NCI-H2107 (cell line): Measurements from ENCODE around the gene WT1.
"Not testable (repeated sequence)": the region's sequence is repeated elsewhere in the genome, so short reads cannot be mapped to it uniquely, and the experiment has no call there.

Experiments
- DNase-seq: peaks from one replicate; lab custom pipeline; 2025; lab: John Stamatoyannopoulos, UW

Gene WT1

DNA sequence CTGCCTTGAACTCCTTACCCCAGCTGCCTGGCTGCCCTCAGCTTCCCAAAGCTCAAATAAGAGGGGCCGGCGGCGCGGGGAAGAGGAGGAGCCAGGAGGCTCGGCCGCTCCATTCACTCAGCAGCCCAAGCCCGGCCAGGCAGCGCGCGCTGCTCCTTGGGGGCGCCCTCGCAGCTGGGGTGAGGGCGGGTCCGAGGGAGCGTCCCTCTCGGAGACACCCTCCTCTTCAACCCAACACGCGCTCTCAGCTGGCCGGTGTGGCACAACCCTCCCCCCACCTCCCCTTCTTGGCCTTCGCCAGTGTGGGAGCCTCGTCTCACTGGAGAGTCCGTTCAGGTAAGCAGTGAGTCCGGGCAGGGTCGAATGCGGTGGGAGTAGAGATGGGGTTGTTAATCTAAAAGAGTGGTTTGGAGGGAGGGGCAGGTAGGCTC, at the start of gene WT1:
WT1 (minus strand) TSS at position 29 of the 431 bp plus-strand sequence.
- no peak for DNase-seq

DNA sequence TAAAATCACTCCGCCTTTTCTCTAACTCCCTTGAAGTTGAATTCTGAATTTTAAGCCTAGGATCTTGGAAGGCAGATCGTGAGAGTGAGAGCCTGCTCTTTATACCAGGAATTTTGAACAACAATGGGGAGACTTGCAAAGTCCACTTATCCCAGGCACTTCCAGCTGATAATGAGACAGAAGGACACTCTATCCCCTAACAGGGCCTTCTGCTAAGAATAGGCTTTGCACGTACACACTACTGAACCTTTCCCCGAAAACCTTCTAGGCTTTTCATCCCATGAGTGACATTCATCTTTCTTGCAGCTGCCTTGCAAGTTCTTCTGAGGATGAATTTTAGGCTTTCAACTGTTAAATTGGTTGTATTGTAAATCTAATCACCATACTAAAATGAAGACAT, 44.0 kb upstream of the WT1 start:
- no peak for DNase-seq

DNA sequence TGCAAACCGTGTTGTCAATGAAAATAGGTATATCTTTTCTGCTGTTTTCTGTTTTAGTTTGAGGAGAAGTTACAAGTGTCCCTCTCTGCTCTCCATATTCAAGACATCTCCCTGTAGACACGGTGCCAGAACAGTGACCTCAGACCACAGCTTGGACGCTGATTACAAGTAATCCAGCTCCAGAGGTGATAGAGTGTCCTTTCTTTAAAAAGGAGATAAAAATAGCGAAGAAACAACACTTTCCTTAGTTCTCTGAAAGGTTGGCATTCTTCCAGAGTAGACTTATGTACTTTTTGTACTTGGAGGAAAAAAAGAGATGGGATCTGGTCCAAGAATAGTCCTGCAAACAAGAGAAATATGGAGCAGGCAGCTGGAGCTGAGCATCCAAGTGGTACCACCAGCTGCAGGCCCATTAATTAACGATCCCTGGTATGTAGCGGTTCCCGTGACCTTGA, 43.0 kb upstream of the WT1 start:
- DNase-seq = no peak

DNA sequence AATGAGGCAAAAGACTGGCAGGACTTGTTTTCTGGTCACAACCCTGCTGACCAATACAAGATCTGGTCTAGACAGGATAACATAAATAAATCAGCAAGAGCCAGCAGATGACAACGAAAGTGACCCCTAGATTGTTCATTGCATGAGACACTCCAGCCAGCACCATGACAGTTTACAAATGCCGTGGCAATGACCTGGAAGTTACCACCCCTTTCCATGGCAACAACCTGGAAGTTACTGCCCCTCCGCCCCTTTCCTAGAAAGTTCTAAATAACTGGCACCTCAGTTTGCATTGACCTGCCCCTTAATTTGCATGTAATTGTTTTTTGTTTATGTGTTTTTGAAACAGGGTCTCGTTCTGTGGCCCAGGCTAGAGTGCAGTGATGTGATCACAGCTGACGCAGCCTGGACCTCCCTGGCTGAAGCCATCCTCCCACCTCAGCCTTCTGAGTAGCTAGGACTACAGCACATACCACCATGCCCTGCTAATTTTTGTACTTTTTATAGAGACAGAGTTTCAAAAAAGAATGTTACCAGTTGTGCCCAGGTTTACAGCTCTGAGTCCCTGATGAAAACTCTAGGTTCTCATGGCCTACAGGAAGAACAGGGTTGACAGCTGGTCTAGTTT, 38.1 kb upstream of the WT1 start:
- no peak for DNase-seq

DNA sequence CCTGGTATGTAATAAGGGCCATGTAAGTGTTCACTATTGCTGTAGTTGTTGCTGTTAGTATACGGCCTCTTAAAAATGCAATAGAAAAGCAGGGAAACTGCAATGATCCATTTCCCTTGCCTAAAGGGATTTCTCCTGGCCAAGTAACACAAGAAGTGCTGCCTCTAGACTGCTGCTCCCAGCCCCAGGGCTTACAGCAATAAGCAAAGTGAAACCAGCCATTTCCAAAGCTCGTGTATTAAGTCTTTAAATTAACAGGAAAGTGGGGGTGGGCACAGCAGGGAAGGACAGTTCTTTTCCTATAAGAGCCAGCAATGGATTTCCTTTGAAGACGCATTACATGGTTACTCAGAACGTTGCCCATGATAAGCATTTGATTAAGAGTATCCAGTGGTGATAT, 36.9 kb upstream of the WT1 start:
- no peak for DNase-seq

DNA sequence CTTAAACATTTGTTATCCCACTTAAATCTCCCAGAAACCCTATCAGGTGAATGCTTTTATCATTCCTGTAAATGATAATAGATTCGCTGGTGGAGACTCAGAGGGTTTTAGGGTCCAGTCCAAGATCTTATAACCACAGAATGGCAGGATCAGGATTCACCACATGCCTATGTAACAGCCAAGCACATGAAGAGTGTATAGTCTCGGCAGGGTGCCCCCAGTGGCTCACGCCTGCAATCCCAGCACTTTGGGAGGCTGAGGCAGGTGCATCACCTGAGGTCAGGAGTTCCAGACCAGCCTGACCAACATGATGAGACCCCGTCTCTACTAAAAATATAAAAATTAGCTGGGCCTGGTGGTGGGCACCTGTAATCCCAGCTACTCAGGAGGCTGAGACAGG, 36.2 kb upstream of the WT1 start:
- not testable (repeated sequence) for DNase-seq

DNA sequence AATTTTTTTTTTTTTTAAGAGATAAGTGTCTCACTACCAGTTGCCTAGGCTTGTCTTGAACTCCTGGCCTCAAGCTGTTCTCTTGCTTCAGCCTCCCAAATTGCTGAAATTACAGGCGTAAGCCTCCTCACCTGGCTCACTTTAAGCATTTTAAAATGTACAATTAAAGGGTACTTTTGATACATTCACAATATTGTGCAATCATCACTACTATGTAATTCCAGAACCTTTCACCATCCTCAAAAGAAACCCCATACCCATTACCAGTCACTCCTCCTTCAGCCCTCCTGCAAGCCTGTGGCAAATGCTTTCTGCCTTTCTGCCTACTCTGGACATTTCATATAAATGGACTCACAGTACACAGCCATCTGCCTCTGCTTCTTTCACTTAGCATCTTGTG, 34.5 kb upstream of the WT1 start:
- no peak for DNase-seq

DNA sequence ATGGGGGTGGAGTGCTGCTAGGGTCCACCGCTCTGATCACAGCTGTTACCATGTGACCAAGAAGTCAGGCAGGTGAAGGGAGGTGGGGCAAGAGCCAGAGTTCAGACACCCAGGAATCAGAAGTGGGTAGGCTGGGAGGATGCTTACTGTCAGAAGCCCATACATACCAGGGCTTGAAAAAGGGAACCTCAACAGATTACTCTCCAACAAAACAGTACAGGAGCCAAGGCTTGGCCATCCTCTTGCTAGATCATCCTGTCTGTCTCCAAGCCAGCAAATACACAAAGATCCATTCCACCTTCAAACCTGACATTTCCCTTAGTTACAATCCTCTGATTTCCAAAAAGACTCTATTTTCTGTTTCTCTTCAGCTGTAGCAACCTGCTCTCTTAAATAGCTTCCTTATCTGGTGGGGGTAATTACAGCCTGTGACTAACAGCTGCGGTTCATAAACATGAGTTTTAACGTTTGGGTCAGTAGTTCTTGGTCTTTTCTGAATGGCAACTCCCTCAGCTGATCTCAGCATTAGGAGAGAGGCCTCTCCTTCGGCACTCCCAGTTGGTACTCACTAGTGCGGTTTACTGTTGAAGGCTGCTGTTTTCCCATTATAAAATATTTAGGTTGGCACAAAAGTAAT, 31.1 kb upstream of the WT1 start:
- no peak for DNase-seq

DNA sequence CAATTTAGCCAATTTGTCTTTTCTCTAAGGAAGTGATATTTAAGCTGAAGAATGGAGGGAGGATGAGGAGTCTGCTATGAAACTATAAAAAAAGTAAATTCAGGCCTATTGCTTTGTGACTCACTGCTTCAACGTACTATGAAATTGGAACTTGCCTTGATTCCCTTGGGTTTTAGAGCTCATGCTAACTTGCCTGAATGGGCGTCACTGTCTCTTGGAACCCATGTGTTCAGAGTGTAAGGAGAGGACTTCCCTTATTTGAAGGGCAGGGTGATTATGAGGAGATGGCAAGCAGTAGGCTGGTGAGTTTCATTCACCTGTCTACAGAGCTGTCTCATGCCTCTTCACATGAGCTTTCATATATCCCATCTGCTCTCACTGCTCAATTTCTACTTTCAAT, 28.7 kb upstream of the WT1 start:
- no peak for DNase-seq

DNA sequence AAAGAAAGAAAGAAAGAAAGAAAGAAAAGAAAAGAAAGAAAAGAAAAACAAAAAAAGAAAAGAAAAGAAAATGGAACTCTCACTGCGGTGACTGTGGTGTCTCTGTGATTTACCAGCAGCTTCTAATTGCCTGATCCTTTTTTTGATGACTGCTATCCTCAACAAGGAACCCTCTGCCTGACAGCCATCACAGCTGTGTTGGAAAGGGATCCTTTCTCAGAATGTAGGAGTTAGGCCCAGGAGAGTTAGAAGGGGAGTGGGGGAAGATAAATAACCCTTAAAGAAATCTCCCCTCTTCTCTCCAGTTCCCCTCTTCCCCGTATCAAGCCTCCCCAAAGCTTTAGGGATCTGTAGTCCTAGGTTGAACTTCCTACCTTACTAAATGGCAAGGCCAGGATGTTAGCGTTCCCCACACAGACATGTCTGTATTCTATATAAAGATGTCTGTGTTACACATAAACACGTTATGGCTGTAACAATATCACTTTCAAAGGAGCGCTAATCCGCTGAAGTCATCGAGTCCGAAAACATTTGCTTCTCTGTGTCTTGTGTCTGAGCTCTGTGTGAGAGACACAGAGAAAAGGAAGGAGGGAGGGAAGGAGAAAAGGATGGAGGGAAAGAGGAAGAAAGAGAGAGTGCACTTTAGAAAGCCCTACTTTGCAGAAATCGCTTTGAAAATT, 26.8 kb upstream of the WT1 start:
- DNase-seq = no peak

DNA sequence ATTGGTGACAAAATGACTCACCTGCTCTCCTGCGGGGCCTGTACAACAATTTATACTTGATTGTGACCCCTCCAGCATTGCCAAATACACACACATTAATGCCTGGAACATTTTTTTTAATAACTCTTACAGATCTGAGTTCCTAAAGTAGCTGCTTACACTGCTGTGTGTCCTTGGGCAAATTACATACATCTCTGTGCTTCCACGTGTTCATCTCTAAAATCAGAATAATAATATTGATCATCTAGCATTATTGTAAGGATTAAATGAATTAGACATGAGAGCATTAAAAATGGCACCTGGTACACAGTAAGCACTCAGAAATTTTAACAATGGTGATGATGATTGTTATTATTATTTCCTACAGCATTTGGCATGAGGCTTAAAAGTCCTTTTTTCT, 21.5 kb upstream of the WT1 start:
- DNase-seq = no peak

DNA sequence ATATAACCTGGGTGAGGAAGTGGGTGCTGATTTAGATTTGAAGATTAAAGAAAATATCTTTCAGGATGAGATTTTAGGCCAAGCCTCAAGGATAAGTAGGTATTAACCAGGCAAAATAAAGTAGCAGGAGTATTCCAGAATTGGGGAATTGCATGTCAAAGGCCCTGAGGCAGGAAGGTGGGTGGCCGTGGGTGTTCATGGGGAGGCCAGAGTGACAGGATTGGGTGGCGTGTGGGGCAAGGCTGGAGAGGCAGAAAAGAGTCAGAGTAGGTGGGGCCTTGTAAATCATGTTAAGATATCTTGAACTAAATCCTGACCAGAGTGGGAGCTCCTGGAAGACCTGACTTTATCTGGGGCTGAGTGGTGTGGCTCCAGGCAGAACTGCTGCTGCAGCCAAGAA, 19.7 kb upstream of the WT1 start:
- DNase-seq = no peak

DNA sequence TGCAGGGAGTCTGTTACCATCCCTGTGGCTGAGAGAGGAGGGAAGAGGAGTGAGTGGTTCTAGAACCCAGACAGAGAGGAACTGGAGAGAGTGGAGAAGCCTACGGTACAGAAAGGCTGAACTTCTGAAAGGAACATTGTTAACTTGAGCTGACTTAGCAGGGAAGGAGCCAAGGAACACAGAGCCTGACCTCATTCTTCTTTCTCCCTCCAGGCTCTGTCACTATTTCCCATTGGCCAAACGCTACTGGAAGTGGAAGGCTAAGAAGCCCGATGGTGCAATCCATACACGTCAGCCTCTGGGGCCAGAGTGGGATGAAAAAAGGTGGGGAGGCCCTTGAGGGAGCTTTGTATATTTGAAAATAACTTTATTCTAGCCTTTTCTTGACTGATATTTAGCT, 16.5 kb upstream of the WT1 start:
- DNase-seq = no peak

DNA sequence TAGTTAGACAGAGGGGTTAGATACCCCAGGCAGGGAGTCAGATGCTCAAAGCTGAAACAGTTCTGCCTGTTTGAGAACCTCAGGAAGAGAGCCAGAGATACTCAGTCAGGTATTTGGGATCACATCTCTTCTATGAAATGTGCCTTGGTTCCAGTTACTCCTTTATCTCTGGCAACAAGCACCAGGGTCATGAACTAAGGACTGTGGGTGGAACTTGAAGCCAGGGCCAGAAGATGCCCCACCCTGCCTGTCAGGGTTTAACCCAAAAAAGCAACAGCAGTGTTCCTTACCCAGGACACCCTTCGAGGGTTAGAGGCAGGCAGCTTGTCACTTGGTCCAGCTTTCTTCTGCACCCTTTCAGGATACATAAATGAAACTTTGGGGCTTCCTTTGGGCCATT, 15.0 kb upstream of the WT1 start:
- DNase-seq = no peak

DNA sequence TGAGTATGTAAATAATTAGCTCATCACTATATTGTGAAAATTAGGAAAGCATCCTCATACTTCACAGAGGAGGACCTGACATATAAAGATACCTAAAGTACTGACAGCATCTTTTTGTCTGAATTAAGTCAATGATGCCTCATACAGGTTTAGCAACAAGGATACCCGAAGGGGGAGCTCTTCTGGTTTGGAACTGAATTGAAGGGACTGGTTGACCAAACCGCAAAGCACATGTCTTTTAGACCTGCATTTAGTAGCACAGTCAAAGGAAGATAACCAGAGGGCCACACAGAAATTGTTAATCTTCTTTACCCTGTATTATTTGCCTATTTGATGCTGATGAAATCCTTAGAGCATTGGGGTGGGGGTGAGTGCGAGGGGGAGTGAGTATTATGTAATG, 12.9 kb upstream of the WT1 start:
- no peak for DNase-seq

DNA sequence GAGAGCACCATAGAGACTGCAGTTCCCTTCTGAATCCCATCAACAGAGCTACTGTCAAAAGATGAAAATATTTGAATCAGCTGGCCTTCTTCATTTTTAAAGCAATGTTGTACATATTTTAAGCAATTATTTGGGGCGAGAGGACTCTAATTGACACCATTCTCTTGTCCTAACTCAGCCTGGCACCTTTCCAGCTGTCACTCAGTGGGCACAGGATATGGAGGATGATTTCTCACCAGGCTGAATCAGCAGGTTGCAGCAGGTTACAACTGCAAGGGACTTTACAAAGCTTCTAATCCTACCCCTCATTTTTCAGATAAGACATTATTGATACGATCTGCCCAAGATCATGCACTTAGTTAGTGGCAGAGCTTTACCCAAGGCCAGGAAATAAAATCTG, 11.9 kb upstream of the WT1 start:
- no peak for DNase-seq

DNA sequence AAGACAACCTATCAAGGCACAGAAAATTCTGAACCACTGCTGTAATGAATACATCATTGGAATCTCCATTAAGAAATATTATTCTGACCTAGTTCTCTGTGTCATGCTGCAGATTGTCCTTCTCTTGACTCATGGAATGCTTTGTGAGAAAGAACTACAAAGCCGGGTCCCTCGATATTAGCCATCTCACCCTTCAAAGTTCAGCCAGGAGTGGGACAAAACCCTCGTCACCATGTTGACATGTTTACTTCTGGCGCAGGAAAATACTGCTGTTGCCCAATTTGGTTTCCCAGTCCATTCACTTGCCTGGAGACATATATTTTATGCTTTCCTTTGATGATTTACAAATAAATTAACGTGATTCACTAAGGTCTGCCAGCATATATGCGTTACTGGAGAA, 10.9 kb upstream of the WT1 start:
- no peak for DNase-seq

DNA sequence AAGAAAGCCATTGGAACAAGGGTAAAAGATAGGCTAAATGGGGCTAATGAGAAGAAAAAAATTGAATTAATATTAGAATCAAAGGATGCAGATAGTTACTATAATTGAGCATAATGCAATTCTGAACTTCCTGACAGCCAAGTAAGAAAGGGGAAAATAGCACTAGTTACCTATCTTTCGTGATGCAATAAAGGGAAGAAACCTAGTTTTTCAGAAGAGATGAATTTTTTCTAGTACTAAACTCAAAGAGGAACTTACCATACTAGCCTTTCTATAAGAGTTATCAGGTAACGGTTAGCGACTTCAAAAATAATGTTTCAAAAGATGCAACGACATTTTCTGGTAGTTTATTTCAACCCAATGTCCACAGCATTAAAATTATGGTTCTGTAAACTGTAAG, 8.8 kb upstream of the WT1 start:
- DNase-seq = no peak

DNA sequence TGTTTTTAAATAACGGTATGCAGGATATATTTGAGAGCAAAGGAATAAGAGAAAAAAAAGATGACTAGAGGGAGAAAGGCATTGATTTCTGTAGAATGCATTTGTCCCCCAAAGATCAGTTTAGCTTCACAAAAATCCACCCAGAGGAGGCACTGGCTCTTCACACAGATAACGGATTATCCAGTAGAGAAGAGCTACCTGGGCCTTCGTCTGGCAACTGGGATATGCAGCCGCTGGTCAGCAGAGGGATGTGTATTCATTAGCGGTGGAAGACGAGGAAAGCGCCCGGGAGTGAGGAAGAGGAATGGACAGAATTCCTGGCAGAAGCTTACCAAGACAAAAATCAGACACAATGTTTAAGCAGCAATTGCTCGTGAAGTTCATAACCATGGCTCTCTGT, 5.6 kb upstream of the WT1 start:
- no peak for DNase-seq

DNA sequence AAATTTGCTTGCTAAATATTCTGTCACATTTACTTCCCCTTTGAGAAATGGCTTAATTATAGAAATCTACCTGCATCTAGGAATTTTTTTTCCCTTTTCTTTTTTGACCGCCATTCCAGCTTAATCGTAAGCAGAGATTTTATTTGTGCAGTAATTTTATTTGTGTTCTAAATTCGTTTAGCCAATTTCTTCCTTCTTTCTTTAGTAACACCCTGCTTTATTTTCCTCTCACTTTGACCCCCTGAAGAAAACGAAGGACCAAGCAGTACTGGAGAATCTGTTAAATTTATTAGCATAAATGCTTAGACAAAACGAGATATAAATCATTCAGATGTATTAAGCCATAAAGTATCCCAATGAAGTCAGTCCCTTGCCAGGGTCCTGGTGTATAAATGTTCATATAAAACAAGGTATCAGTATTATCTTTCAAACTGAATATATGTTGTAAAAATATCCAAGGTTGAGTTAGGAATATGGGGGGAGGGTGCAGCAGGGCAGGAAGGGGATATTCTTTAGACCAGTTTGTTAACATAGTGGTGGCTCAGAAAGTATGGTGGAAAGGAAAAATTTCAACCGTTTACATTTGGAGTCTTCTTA, 5.1 kb upstream of the WT1 start:
- DNase-seq = no peak

DNA sequence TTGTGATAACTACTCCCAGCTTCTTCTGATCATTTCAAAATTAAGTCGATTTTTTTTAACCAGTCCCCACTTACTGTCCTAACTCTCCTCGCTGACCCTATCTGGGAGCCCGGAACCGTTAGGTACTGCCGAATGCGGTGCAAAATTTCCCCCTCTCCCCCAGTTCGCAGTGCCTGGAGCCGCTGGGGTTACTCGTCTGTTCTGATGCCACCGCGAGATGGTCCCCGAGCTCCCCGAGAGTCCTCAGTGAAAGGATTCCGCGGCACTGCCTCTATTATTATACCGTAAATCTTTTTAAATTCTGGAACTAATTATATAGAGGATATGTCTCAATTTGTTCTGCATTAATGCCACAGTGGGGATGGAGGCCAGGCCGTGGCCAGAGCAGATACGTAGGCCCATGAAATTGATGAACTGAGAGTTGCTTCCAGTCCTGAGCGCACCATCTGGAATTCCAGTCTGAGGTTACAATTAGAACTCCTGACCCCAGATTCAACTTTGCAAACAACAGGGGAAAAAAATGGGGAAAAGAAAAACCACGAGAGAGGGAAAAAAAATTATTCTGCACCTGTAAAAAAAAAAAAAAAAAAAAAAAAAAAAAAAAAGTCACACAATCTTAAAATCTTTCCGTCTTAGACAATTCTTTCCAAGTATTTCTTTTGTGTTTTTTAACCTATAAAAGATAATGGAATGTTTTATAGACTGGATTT, 4.3 kb upstream of the WT1 start:
- no peak for DNase-seq

DNA sequence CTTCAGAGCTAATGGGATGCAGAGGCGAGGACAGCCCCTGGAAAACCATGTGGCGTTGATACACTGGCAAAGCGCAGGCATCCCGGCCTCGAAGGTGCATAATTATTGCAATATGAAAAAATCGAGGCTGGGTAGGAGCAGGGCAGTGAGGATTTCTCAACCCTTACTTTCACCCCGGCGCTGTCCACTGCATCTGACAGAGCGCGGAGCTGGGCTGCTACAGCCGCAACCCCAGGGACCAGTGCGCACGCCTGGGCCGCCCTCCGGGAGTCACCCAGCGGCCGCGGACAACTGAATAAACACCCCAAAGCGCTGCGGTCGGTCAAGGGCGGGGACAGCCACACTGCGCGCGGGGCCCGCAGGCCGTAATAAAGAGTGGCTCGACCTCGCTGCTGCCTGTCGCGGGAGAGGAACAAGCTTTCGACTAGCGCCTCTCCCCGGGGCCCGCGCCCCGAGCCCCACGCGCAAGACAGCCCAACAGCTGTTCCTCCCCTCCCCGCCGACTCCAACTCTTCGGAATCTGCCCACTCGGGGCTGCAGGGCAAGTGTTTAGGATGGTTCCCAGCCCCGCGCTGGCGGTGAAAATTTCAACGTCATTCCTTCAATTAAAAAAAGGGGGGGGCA, 3.6 kb upstream of the WT1 start:
- DNase-seq = no peak
